DMS53 (cell line): ENCODE results near the gene MOB1B.
"Not testable (repeated sequence)": the region's sequence is repeated elsewhere in the genome, so short reads cannot be mapped to it uniquely, and the experiment has no call there.

Experiments used
- DNase-seq: peaks from one replicate; lab custom pipeline; 2025; lab: John Stamatoyannopoulos, UW

MOB1B gene

GRCh38 chr4:70901984-70902576, at the start of gene MOB1B:
MOB1B (plus strand) TSS chr4:70902369; CDS start chr4:70902537, 168 bp downstream.
- peak; percentile 83 for DNase-seq

GRCh38 chr4:70855464-70855863, 46.7 kb upstream of the MOB1B start:
- DNase-seq = no peak

- DNase-seq = no peak
Observed at GRCh38 chr4:70858454-70858853, 43.7 kb upstream of the MOB1B start.

- no peak for DNase-seq
Observed at GRCh38 chr4:70859066-70859465, 43.1 kb upstream of the MOB1B start.

- no peak for DNase-seq
Observed at GRCh38 chr4:70863099-70863790, 38.9 kb upstream of the MOB1B start.

- no peak for DNase-seq
Observed at GRCh38 chr4:70868778-70869177, 33.4 kb upstream of the MOB1B start.

GRCh38 chr4:70873216-70873615, 29.0 kb upstream of the MOB1B start:
- DNase-seq = no peak

GRCh38 chr4:70874268-70875156, 27.7 kb upstream of the MOB1B start:
- DNase-seq = no peak

GRCh38 chr4:70877556-70877955, 24.6 kb upstream of the MOB1B start:
- DNase-seq = no peak

GRCh38 chr4:70880739-70881138, 21.4 kb upstream of the MOB1B start:
- no peak for DNase-seq

GRCh38 chr4:70885174-70885573, 17.0 kb upstream of the MOB1B start:
- DNase-seq = peak; percentile 3

GRCh38 chr4:70892086-70892769, 9.9 kb upstream of the MOB1B start:
- no peak for DNase-seq

GRCh38 chr4:70893790-70894189, 8.4 kb upstream of the MOB1B start:
- DNase-seq = no peak

GRCh38 chr4:70895405-70895804, 6.8 kb upstream of the MOB1B start:
- DNase-seq = peak; percentile 18

GRCh38 chr4:70895811-70896491, 6.2 kb upstream of the MOB1B start:
- peak; percentile 7 for DNase-seq

- DNase-seq = not testable (repeated sequence)
Observed at GRCh38 chr4:70898581-70898980, 3.6 kb upstream of the MOB1B start.

- peak; percentile 54 for DNase-seq
Observed at GRCh38 chr4:70901607-70901983, 574 bp upstream of the MOB1B start.

GRCh38 chr4:70902577-70903290, 565 bp downstream of the MOB1B start:
- DNase-seq = peak; percentile 61

- peak; percentile 8 for DNase-seq
Observed at GRCh38 chr4:70903291-70903603, 1.1 kb downstream of the MOB1B start.

- peak; percentile 6 for DNase-seq
Observed at GRCh38 chr4:70908993-70909556, 6.9 kb downstream of the MOB1B start.

- no peak for DNase-seq
Observed at GRCh38 chr4:70914000-70914399, 11.8 kb downstream of the MOB1B start.
